Dermis blood vessel endothelial cell (primary cell): ENCODE measurements around the gene ING3. TPM values are rescaled to one million over a fixed set of nuclear protein-coding genes. Genes with fewer than 3 reads are reported as not detected.

Source experiments
- DNase-seq: peaks from one replicate; pipeline ENCODE4 v3.0.0; 2010
- total RNA-seq: library from RNA; depleted of rRNA; stranded (reverse); fragments of >200 nt; gene quantifications from 2 replicates; pipeline ENCODE4 v1.2.3, GENCODE V29; 2014

ING3 gene, protein sequence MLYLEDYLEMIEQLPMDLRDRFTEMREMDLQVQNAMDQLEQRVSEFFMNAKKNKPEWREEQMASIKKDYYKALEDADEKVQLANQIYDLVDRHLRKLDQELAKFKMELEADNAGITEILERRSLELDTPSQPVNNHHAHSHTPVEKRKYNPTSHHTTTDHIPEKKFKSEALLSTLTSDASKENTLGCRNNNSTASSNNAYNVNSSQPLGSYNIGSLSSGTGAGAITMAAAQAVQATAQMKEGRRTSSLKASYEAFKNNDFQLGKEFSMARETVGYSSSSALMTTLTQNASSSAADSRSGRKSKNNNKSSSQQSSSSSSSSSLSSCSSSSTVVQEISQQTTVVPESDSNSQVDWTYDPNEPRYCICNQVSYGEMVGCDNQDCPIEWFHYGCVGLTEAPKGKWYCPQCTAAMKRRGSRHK
- total RNA-seq: 35.1 and 39.5 TPM in 2 replicates

DNA sequence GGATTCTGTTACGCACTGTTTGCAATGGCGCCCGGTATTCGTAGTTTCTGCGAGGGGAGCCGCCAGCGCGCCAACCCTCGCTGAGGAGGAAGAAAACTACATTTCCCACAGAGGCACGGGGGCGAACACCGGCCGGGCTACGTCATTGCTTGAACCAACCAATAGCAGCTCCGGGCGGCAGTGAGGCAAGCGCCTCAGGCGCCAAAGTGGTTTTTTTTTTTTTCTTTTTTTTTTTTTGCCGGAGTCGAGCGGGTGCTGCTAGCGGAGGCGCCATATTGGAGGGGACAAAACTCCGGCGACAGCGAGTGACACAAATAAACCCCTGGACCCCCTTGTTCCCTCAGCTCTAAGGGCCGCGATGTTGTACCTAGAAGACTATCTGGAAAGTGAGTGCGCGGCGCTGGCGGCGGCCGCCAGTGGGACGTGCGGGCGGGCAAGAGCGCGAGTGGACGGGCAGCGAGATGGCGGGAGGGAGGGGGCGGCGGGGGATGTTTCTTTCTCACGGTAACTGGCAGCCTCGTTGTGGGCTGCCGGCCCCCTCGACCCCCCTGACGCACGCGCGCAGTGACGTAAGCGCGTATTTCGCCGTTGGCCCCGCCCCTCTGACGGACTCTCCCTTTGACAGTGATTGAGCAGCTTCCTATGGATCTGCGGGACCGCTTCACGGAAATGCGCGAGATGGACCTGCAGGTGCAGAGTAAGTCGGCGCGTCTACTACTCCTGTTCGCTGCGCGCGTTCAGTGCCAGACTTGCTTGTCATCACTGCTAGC, at the start of gene ING3:
Gene ING3, plus strand, starts transcription at position 239 of the 770 bp plus-strand sequence. Its CDS starts 120 bp downstream, at position 359.
- DNase-seq: peak; percentile 99

DNA sequence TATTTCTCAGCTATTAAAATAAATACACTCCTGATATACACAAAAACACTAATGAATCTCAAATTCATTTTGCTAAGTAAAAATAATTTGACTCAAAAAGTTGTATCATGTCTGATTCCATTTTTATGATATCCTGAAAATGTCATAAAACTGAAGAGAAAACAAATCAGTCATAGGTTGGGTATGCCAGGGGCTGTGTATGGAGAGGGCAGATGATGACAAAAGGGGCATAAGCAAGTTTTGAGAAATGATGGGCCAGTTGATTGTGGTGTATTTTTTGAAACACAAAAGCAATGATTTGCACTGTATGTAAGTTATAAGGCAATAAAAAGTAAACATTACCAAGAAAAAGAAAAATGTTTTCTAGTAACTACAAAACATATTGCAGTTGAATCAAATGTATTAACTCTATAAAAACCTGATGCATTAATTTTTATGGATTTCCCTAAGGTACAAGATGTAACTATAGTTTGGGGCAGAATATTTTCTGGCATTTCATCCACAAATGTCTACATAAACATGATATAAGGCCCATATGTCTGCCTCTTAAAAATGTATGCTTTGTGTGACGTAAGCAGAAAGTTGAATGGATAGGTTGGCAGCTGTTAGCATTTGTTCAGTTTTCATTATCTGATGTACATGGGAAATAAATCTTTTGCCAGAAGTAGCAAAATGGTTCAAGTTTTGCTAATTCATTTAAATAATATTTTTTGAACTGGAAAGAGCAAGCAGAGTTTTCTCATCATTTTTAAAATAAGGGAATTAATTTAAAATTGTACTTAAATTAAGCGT, 35.1 kb upstream of the ING3 start:
- no peak for DNase-seq

DNA sequence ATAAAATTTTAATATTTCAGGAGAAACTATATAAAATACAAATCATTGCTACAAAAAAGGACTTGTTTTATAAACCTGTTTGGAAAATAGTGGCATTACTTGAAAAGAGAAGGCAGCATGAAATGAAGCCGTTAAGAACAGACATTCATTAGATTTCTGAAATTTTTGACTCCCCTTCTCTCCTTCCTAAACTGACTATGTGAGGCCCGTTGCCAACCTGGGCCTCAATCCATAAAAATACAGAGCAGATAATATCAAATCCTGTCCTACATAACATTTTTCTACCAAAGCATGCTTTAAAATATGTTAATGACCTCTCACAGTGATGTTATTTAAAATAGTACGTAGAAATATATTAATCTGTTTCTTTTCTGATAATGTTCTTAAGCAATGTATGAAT, 34.5 kb upstream of the ING3 start:
- DNase-seq: no peak

DNA sequence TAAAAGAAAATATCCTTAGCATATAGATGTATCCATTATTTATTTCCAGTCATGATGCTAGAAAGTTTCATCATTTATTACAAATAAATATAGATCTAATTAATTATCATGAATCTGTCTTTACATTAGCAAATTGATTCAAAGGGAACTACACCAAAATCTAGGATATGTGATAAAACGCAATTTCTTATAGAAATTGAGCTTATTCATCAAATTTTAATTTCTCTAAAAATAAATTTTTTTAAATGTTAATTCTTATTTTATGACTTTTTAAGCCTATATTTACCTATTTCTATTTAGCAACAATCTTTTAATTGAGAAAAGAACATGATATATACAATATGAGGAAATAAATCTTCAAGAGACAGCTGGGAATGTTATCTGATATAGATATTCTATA, 34.0 kb upstream of the ING3 start:
- DNase-seq: no peak

DNA sequence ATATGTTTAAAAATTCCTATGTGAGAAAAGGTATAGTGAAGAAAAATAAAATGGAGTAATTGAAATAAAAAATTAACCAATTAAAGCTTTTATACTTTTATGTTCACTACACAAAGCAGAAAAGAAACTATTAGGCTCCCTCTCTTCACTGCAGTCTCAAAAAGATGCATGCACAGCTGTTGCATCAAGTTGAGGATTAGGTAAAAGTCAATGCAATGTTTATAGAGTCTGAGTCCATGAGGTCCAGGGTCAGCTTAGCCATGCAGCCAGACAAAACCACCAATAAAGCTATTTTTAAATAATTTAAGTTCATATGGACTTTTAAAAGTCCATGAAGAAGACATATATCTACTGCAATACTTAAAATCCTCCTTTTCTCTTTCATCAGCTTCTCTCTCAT, 31.1 kb upstream of the ING3 start:
- no peak for DNase-seq

DNA sequence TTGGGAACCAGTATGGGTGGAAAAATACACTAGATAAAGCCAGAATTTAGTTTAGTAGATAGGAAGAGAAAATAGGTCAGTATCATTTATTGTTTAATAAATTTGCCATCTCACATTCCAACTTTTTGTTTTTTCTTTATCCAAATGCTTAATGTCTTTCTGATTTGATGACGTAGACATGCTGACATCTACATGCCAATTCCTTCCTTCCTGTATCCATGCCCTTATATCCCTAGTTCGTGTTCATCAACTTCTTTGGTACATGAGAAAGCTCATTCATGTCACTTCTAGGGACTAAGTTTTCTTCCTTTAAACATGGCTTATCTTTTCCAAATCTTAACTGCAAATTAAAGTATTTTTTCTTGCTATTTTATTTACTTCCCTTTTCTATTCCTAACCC, 30.5 kb upstream of the ING3 start:
- DNase-seq: no peak

GRCh38 chr7:120920591-120921274, 29.8 kb upstream of the ING3 start:
- DNase-seq: no peak

- no peak for DNase-seq
Measured at GRCh38 chr7:120924837-120925236, 25.7 kb upstream of the ING3 start.

GRCh38 chr7:120925392-120925791, 25.2 kb upstream of the ING3 start:
- DNase-seq: no peak

DNA sequence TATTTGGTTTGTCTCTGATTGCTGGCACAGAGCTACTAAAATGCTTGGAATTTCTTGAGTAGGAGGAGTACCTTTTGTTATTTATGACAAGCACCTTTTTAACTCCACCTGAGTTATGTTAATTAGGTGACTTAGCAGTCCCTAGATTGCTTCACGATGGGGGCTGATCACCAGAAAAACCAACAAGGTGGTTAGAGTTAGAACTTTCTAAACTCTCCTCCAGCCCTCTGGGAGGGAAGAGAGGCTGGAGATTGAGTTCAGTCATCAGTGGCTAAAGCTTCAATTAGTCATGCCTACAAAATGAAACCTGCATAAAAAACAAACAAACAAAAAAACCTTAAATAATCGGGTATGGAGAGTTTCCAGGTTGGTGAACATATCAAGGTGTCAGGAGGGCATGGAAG, 23.6 kb upstream of the ING3 start:
- no peak for DNase-seq

DNA sequence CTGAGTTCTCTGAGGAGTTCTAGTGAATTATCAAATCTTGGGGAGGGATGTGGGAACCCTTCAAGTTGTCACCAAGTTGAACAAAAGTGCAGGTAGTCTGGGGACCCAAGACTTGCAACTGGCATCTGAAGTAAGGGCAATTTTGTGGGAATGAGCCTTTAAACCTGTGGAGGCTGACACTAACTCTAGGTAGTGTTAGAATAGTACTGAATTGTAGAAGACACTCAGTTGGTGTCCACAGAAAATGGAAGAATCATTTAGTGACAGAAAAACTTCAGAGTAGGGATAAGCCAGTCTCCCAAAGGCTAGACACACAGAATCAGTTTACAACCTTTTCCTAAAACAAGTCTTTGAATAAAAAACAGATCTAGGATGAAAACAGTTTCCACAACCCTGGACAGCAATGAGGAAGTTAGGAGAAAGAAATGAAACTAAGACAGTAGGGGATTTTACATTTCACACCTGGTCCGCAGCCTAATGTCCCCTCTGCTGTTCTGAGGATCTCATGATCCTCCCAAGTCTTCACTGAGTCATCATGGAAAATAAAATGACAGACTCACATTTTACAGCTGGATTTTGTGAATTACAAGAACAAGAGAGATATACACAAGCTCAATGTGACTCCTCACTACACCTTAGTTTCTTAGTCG, 23.0 kb upstream of the ING3 start:
- DNase-seq: no peak

GRCh38 chr7:120931243-120931642, 19.3 kb upstream of the ING3 start:
- peak; percentile 60 for DNase-seq

- DNase-seq: no peak
Measured at GRCh38 chr7:120933475-120933874, 17.1 kb upstream of the ING3 start.

GRCh38 chr7:120939345-120939744, 11.2 kb upstream of the ING3 start:
- DNase-seq: no peak

- DNase-seq: peak; percentile 61
Measured at GRCh38 chr7:120941064-120941463, 9.5 kb upstream of the ING3 start.

DNA sequence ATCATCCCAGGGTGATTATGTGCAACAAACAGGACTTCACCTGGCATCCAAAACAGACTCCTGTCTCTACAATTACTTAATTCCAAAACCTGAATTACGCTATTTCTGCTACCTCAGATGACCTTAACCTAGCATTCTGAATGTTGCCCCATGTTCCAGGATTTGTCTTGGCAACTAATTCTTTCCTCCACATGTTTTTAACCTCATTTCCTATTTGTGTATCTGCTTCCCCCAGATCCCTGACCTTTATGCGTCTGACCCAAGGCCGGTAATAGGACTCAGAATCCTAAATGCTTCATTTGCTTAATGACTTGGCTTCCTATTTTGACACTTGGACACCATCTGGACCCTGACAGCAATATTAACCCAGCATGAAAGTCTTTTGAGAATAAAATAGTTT, 8.7 kb upstream of the ING3 start:
- peak; percentile 95 for DNase-seq

- DNase-seq: no peak
Measured at GRCh38 chr7:120942861-120943260, 7.7 kb upstream of the ING3 start.

GRCh38 chr7:120944826-120945562, 5.6 kb upstream of the ING3 start:
- DNase-seq: no peak

GRCh38 chr7:120947980-120948379, 2.6 kb upstream of the ING3 start:
- no peak for DNase-seq

GRCh38 chr7:120949393-120949911, 1.1 kb upstream of the ING3 start:
- peak; percentile 30 for DNase-seq

- no peak for DNase-seq
Measured at GRCh38 chr7:120949998-120950538, 509 bp upstream of the ING3 start.
